ENCODE measurements around the gene INPP5A.

DNA sequence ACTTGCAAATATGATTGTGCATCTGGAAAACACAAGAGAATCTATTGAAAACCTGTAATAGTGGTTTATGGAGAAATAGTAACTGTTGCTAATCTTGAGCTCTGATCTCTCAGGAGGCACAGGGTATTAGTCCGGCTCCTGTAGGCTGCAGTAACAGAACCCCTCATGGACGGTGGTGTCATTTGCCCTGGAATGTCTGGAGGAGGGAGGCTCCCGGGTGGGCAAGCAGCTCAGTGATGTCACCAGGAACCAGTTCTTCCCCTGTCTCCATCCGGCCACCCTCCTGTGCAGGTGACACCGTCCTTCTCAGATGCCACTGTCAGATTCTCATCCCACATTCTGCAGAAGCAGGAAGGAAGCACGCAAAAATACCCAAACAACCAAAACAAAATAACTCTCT, 29.3 kb downstream of the INPP5A start:
- TF ChIP-seq TCF12 (IDR thresholded peaks at IDR 0.05; ENCODE audit: low read depth) = no peak
- no peak for TF ChIP-seq TAF1 (IDR thresholded peaks at IDR 0.05; ENCODE audit: low read depth)
- TF ChIP-seq RAD21 (IDR thresholded peaks at IDR 0.05; ENCODE audit: low read depth) = no peak
- peak; percentile 28; the same call in 1 of the 2 replicates for TF ChIP-seq TEAD4 (IDR thresholded peaks at IDR 0.05)
- TF ChIP-seq, protein P1, sequence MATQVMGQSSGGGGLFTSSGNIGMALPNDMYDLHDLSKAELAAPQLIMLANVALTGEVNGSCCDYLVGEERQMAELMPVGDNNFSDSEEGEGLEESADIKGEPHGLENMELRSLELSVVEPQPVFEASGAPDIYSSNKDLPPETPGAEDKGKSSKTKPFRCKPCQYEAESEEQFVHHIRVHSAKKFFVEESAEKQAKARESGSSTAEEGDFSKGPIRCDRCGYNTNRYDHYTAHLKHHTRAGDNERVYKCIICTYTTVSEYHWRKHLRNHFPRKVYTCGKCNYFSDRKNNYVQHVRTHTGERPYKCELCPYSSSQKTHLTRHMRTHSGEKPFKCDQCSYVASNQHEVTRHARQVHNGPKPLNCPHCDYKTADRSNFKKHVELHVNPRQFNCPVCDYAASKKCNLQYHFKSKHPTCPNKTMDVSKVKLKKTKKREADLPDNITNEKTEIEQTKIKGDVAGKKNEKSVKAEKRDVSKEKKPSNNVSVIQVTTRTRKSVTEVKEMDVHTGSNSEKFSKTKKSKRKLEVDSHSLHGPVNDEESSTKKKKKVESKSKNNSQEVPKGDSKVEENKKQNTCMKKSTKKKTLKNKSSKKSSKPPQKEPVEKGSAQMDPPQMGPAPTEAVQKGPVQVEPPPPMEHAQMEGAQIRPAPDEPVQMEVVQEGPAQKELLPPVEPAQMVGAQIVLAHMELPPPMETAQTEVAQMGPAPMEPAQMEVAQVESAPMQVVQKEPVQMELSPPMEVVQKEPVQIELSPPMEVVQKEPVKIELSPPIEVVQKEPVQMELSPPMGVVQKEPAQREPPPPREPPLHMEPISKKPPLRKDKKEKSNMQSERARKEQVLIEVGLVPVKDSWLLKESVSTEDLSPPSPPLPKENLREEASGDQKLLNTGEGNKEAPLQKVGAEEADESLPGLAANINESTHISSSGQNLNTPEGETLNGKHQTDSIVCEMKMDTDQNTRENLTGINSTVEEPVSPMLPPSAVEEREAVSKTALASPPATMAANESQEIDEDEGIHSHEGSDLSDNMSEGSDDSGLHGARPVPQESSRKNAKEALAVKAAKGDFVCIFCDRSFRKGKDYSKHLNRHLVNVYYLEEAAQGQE (IDR thresholded peaks at IDR 0.05; ENCODE audit: low read depth) = no peak
- TF ChIP-seq CEBPB (IDR thresholded peaks at IDR 0.05) = no peak
- TF ChIP-seq, protein P2, sequence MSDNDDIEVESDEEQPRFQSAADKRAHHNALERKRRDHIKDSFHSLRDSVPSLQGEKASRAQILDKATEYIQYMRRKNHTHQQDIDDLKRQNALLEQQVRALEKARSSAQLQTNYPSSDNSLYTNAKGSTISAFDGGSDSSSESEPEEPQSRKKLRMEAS (IDR thresholded peaks at IDR 0.05) = no peak
- TF ChIP-seq EGR1 (IDR thresholded peaks at IDR 0.05) = no peak
- TF ChIP-seq NFIC (IDR thresholded peaks at IDR 0.05) = no peak
- TF ChIP-seq EP300 (IDR thresholded peaks at IDR 0.05; ENCODE audit: borderline replicate concordance) = no peak
- TF ChIP-seq CREB1 (IDR thresholded peaks at IDR 0.05; ENCODE audit: low read depth) = no peak
- TF ChIP-seq YY1 (IDR thresholded peaks at IDR 0.05; ENCODE audit: low read depth) = no peak
- no peak for TF ChIP-seq FOXM1 (IDR thresholded peaks at IDR 0.05; ENCODE audit: borderline replicate concordance, low read depth)
